Activated CD8-positive, alpha-beta memory T cell treated with anti-CD3 and anti-CD28 coated beads, Interleukin-2, amount 50 U/mL, for 48 hours (primary cell): ENCODE data around the gene TNFAIP8.
"Not testable (repeated sequence)": the region's sequence is repeated elsewhere in the genome, so short reads cannot be mapped to it uniquely, and the experiment has no call there.

Source experiments
- DNase-seq: peaks from one replicate; pipeline ENCODE4 v3.0.0-alpha.2; 2020

Gene TNFAIP8

GRCh38 chr5:119397518-119398380, 41.9 kb downstream of the TNFAIP8 start:
- no peak for DNase-seq

DNA sequence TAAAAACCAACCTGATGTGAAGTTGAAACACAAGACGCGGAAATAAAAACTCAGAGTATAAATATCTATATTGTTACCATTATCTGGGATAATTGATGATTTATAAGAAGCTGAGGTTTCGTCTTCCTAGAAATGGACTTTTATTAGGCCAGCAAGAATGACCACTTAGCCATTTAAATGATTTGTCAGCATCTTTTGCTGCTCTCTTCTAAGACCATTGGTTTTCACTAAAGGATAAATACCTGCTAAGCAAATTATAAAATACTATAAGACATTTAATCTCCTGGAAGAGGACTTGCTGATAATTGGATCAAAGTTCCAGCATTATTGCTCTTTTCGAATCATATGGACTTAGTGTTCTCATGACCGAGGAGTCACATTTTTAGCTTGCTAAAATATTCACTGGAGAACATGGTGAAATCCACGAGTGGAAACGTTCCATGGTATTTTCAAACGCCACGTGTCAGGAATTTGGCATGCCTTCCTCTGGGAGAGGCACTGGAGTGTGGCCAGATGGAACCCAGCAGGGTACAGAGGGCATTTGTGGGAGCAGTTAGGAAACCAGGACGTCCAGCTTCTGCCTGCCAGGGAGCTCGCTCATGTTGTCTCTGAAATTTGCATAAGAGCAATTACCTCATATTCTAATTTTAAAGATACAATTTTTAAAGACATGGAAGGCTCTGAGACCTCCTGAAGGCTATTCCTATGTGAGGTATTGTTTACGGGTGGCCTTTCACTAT, 43.1 kb downstream of the TNFAIP8 start:
- no peak for DNase-seq

DNA sequence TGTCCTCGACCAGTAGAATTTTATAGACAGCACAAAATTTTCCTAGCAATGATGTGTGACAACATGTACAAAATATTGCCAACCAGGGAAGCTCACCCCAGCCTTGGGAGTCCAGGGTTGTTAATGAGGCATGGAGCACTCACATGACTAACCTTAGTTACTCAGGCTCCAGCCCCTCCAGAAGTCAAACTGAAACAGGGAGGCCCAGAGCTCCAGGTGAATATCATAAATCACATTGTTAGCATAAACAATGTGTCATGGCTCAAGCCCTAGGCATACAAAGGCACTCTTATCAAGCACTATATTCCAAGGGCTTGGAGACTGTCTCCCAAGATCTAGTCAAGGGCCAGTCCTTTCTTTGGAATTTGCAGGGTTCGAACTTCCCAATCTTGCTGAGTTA, 44.4 kb downstream of the TNFAIP8 start:
- no peak for DNase-seq

DNA sequence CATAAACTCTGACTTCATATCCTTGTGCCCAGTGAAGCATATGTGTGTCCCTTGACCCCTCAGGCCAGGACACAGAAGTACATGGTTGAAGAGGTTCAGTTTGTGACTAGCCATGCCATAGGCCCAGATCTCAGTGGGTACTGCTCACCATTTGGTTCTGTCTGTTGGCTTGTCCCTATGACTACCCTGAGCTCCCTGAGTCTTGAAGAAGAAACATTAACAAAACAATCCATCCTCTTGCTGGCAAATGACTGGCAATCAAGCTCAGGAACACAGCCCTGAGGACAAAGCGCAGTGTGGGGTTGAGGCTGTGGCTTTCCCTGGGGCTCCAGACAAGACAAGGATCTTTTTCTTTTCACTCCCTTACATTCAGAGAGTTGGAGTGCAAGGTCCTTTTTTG, 46.3 kb downstream of the TNFAIP8 start:
- no peak for DNase-seq

GRCh38 chr5:119402555-119402954, 46.7 kb downstream of the TNFAIP8 start:
- no peak for DNase-seq

GRCh38 chr5:119404033-119404432, 48.2 kb downstream of the TNFAIP8 start:
- DNase-seq, result no peak

DNA sequence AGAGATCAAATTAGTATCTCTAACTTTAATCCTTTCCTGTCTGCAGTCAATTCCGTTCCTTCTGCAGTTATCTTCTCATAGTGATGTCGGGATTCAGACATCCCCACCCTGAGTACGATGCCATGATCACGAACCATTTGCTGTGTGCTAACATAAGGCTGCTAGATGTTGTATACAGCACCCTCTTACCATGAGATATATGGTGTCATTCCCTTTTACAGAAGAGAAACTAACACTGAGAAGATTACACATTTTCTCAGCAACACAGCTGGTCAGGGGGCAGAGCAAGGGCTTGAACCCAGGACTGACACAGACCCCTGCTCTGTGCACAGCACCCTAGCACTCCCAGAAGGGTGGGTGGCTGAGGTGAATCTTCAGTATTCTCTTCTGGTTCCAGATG, 49.6 kb downstream of the TNFAIP8 start:
- DNase-seq, result no peak

GRCh38 chr5:119406551-119407110, 50.8 kb downstream of the TNFAIP8 start:
- DNase-seq, result no peak

DNA sequence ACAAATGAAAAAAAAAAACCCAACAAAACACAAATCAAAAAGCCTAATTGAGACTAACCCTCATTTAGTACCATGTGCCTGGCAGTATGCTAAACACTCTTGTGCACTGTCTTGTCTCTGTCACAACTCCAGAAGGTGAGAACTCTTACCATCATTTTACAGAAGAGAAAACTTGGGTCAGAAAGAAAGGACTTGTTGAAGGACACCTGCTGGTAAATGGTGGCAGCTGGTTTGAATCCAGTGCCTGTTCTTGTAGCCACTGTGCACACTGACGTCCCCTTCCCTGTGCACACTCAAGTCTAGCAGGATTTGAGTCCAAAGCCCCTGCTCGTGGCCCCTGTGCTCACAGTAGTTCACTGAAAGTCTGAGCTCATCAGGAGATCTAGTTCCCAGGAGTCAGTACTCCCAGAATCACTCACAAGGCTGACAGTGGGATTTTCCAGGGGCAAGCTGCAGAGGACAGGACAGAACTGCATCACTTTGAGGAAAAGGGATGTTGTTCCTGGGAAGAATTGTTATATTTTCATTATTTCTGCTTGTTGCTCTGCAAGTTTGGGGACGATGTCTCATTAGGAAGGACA, 53.5 kb downstream of the TNFAIP8 start:
- no peak for DNase-seq

DNA sequence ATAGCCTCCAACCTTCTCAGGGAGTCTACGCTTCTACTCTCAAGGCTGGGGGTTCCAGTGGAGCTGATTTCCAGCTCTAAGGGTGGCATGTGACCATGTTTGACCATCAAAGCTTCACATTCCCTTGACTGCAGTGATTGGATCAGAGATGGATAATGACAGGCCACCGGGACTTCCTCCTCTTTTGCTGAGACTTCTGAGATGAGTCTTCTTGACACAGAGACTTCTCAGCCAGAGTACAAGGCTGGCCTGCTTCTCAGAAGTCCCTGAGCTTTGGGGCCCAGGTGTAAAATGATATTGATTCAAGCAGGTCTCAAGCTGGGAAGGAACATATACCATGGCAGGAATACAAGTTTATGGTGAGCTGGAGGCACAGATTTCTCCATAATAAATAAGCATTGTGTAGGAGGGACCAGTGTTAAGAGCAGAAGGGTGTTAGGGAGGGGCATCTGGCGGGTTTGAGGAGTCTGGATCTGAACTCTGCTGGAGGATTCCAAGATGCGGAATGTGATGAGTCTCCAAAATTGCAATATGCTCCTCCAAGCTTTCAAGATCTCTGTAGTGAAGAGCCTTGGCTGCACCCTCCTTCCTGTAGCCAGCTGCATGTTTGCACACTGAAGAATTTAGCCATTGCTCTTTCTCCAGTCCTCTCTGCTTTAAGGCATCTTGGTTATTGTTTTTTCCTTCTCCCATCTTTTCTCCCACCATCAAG, 54.8 kb downstream of the TNFAIP8 start:
- no peak for DNase-seq

DNA sequence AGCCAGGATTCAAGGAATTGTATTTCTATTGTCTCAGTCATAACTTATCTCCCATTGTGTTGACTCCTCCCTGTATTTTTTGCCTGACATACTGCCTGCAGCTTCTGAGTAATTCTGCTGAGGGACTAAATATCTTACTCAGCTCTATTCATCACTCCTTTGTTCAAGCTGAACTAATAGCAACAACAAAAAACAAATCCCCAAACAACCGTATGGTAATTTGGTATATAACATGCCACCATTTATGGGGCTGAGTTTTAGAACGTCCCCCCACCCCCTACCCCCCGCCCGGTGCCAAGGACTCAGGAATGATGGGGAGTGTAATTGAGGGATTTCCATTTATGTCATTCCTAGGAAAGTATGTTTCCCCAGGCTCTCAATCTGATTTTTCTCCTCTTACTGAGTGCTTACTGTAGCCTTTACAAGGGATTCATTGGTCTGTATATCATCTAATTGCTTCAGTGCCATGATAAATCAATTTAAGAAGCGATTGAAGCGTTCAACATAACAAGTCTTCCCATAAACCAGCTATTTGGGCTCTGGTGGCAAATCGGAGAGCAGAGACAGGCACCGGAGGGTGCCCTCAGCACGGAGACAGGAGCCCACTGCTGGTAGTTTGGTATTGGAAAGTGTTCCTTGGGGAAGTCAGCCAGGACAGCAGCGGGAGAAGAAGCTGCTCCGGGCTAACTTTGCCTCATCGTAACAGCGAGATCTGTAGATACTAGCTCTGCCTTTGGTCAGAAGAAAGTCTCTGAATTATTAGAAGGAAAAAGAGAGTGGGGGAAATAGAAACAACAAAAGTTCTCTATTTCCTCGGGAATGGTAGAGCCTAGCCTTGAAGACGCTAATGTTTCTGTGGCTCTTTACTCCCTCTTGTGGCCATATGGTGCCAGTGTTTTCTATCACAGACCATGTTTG, 55.8 kb downstream of the TNFAIP8 start:
- DNase-seq, result peak; percentile 66

DNA sequence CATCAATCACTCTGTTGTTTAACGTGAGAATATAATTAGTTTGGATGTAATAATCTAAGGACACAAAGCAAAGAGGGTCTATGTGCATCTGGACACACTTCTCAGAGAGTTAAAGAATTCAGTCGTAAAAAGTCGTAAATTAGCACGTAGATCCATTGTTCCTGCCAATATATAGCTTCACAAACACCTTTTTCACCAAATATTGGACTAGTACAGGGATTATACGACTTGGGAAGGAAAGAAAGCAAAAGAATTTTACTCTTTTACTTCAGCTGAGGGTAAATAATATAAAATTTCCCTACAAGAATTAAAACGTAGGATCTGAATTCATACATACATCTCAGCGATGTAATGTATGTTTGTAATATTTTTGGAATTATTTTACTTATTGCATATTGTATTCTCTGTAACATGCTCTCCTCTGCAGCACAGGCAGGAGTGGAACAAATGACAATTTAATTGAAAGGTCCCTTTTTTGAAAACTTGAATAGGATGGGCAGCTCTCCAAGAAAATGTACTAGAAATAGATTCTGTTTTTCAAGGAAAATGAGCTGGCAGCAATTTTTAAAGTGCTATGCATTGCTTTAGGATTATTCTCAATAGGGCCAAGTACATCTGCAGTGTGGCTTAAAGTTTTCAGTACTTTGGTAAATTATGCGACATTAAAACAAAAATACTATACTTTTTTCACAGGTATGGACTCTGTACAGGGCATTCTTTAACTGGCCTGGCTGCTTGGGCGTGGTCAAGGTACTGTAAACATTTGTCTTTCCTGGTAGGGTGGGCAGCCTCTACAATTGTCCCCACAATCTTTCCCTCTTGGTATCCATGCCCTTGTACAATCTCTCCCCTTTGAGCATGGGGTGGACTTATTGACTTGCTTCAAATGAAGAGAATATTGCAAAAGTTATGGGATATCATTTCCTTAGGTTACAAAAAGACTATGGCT, 56.7 kb downstream of the TNFAIP8 start:
- no peak for DNase-seq

DNA sequence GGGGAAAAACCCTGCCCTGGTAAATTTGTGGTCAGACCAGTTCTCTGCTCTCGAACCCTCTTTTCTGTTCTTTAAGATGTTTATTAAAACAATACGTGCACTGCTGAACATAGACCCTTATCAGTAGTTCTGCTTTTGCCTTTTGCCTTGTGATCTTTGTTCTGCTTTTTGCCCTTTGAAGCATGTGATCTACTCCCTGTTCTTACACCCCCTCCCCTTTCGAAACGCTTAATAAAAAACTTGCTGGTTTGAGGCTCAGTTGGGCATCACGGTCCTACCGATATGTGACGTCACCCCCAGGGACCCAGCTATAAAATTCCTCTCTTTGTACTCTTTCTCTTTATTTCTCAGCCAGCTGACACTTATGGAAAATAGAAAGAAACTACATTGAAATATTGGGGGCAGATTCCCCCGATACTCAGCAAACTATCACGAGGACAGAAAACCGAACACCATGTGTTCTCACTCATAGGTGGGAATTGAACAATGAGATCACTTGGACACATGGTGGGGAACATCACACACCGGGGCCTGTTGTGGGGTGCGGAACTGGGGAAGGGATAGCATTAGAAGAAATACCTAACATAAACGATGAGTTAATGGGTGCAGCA, 58.4 kb downstream of the TNFAIP8 start:
- DNase-seq, result not testable (repeated sequence)

DNA sequence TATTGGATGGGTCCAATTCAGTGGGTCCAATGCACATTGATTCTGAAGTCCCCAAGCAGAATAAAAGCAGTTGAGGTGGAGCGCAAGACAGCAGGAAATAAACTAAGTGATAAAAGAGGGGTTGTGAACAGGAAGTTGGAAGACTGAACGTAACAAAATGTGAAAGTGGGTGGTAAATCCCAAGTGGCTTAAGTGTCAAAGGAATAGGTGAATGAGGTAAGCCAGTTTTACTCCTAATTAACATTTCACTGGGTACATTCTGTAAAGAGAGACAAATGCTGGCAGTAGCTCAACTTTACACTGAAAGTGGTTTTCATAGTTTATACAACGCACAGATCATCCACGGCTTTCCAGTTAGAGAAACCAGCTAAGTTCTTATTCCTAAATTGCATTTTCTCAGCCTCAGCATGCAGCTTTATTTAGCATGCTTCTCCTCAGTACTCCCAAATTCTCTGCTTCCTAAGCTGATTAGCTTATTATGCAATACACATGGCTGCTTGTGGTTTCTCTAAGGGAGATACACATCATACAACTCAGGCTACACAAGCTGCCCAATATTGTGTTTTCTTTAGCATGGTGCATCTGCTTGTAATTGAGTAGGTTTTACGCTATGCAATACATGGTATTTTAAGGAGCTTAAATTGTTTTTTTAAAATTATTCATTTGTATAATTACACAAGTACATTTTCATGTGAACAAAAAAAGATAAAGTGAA, 62.2 kb downstream of the TNFAIP8 start:
- DNase-seq, result no peak

GRCh38 chr5:119418606-119419100, 62.8 kb downstream of the TNFAIP8 start:
- DNase-seq, result no peak

GRCh38 chr5:119420169-119420568, 64.3 kb downstream of the TNFAIP8 start:
- DNase-seq, result no peak

DNA sequence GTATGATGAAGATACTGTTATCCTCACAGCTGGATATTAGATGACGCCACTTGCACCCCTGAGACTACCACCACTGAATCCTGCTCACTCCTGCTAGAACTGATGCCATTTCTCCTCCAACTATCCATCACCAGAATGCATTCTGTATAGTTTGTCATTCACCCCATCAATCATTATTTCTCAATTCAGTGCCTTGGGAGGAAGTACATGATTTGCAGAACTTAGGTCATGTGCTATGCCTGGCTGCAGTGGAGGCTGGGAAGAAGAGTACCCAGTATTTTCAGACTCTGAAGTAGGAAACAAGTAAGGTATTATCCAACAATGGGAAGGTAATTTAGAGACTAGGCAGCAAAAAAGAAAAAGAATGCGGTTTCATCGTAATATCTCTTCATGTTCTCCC, 70.2 kb downstream of the TNFAIP8 start:
- no peak for DNase-seq

DNA sequence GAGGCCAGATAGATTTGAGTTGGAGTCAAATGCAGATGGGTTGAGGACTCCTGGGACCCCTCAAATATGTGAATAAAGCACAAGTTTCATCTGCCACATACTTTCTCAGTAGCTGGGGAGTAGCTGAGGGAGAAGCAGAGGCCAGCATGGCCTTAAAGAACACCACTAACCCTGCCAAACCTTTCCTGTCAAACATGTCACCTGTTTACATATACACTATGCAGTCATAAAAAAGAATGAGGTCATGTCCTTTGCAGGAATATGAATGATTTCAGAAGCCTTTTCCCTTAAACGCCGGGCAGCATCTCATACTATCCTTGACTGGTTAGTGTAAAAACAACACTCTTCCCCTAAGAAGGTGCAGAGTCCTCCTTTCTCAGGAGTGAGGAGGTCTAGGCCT, 71.2 kb downstream of the TNFAIP8 start:
- no peak for DNase-seq

DNA sequence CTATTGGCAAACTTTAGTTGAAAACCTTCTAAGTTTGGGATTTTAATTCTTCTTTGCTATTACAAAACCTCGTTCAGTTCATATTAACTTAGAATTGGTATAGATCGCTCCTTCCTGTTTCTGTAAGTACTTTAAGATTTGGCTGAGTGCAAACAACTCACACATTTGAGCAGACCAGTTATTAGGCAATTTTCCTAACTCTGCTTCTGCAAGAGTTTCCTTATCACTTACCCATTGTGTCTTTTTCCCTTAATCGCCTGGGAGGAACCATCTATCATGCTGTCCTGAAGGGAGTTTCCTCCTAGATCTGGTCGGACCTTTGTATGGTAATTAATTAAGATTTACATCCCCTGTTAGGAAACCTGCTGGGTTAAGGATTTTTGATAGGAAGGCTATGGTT, 71.8 kb downstream of the TNFAIP8 start:
- not testable (repeated sequence) for DNase-seq
